Caco-2 (cell line): ENCODE results near the gene PARD3. TPM values are rescaled to one million over a fixed set of nuclear protein-coding genes. Genes with fewer than 3 reads are reported as not detected.

Experiments used
- BruUV-seq: library from RNA; stranded (reverse); fragments of 400-500 nt; replicated peaks from 2 replicates; lab custom pipeline; 2021; lab: Mats Ljungman, UMichigan
- CTCF ChIA-PET: fragments of 300-600 bp; sonication (Branson Sonifier 250); formaldehyde crosslinking; loops from one replicate; lab custom pipeline; 2022; ENCODE audit warnings: antibody characterized with exemption; lab: Charles Lee
- POLR2A ChIA-PET: fragments of 300-600 bp; sonication (Branson Sonifier 250); formaldehyde crosslinking; loops from one replicate; lab custom pipeline; 2022; ENCODE audit warnings: antibody characterized with exemption; lab: Charles Lee
- DNase-seq, 2 experiments: peaks; one replicate each; pipeline versions ENCODE4 v3.0.0 to v3.0.0-alpha.2; 2020 to 2022
- H3K27me3 ChIP-seq: replicated peaks from 2 replicates; pipeline ENCODE4 v1.6.0; 2011; ENCODE audit warnings: low read length; ENCODE audit not compliant: control insufficient read depth, insufficient read depth
- H3K36me3 ChIP-seq: 2 replicates; pipeline ENCODE4 v1.5.1; 2011; ENCODE audit warnings: low read length; ENCODE audit not compliant: control insufficient read depth, insufficient read depth
- H3K4me1 ChIP-seq: fragments of 250-450 bp; sonication (Bioruptor Pico); 2 replicates; pipeline ENCODE4 v1.5.1; 2020; ENCODE audit warnings: mild to moderate bottlenecking
- H3K4me3 ChIP-seq: 2 replicates; pipeline ENCODE4 v1.5.1; 2011; ENCODE audit warnings: low read depth, mild to moderate bottlenecking, control low read depth, low read length
- H3K9me3 ChIP-seq: fragments of 250-450 bp; sonication (Bioruptor Pico); 2 replicates; pipeline ENCODE4 v1.5.1; 2020; ENCODE audit warnings: mild to moderate bottlenecking, moderate library complexity
- H3K27ac Mint-ChIP-seq: one replicate; pipeline ENCODE4 v1.8.0; 2022; ENCODE audit warnings: mixed read lengths; ENCODE audit not compliant: unreplicated experiment
- H3K27me3 Mint-ChIP-seq: one replicate; pipeline ENCODE4 v1.8.0; 2022; ENCODE audit warnings: mixed read lengths; ENCODE audit not compliant: insufficient read depth, unreplicated experiment
- H3K36me3 Mint-ChIP-seq: one replicate; pipeline ENCODE4 v1.8.0; 2022; ENCODE audit warnings: mild to moderate bottlenecking, mixed read lengths; ENCODE audit not compliant: insufficient read depth, unreplicated experiment
- H3K4me1 Mint-ChIP-seq: one replicate; pipeline ENCODE4 v1.8.0; 2022; ENCODE audit warnings: low read depth, mixed read lengths; ENCODE audit not compliant: unreplicated experiment
- H3K4me3 Mint-ChIP-seq: one replicate; pipeline ENCODE4 v1.8.0; 2022; ENCODE audit warnings: mild to moderate bottlenecking, moderate library complexity, mixed read lengths; ENCODE audit not compliant: unreplicated experiment
- H3K9me3 Mint-ChIP-seq: one replicate; pipeline ENCODE4 v1.8.0; 2022; ENCODE audit warnings: mixed read lengths; ENCODE audit not compliant: unreplicated experiment
- intact Hi-C: fragments of 100-400 bp; cut with micrococcal nuclease; formaldehyde crosslinking; loops from one replicate; pipeline ENCODE4 v1.10.0; 2022; ENCODE audit not compliant: unreplicated experiment
- total RNA-seq: library from RNA; stranded (reverse); gene quantifications from 2 replicates; pipeline ENCODE4 v1.2.3, GENCODE V29; 2022
- TF ChIP-seq, protein P1 (sequence below), 2 experiments: fragments of 200-600 bp in 1 of 2; IDR thresholded peaks; 1 replicate in 1 of 2; 2 replicates in 1 of 2; pipeline versions ENCODE4 v1.5.1 to v1.8.0; 2011 to 2022; ENCODE audit warnings: antibody characterized with exemption in 1 of 2, control low read depth in 1 of 2, inconsistent platforms in 1 of 2, low read depth in 1 of 2, low read length in 1 of 2, mild to moderate bottlenecking in 1 of 2, moderate library complexity in 1 of 2; ENCODE audit not compliant: insufficient read depth in 1 of 2, severe bottlenecking in 1 of 2, unreplicated experiment in 1 of 2

Gene PARD3
- total RNA-seq, 1 experiment from 2014 or later: 80.7 TPM

GRCh38 chr10:34575882-34576281 is 239.2 kb downstream of the PARD3 start:
- DNase-seq: no peak
- Mint-ChIP-seq H3K4me1 (peaks cover 6% of the 10 kb centered on the region), H3K27ac (no peak overlapping the region)

GRCh38 chr10:34574353-34574934 is 240.7 kb downstream of the PARD3 start:
- intact Hi-C loops: no loop called here
- Histone ChIP-seq H3K4me3 (no peak overlapping the region), H3K36me3 (no peaks in the 10 kb centered on the region), H3K4me1 (no peaks in the 10 kb centered on the region), H3K27me3 (no peaks in the 10 kb centered on the region), H3K9me3 (peaks cover 3% of the 10 kb centered on the region; the same call in 1 of the 2 replicates)
- H3K36me3 Mint-ChIP-seq: peaks cover 11% of the 10 kb centered on the region
- H3K4me3 Mint-ChIP-seq: no peak overlapping the region
- H3K4me1 Mint-ChIP-seq: no peaks in the 10 kb centered on the region
- ChIA-PET POLR2A (no interaction called here), CTCF (no interaction called here)
- no peaks in the 10 kb centered on the region for H3K27me3 Mint-ChIP-seq
- H3K9me3 Mint-ChIP-seq: no peaks in the 10 kb centered on the region
- no TSS peak for BruUV-seq
- no peak overlapping the region for H3K27ac Mint-ChIP-seq
- TF ChIP-seq, protein P1, sequence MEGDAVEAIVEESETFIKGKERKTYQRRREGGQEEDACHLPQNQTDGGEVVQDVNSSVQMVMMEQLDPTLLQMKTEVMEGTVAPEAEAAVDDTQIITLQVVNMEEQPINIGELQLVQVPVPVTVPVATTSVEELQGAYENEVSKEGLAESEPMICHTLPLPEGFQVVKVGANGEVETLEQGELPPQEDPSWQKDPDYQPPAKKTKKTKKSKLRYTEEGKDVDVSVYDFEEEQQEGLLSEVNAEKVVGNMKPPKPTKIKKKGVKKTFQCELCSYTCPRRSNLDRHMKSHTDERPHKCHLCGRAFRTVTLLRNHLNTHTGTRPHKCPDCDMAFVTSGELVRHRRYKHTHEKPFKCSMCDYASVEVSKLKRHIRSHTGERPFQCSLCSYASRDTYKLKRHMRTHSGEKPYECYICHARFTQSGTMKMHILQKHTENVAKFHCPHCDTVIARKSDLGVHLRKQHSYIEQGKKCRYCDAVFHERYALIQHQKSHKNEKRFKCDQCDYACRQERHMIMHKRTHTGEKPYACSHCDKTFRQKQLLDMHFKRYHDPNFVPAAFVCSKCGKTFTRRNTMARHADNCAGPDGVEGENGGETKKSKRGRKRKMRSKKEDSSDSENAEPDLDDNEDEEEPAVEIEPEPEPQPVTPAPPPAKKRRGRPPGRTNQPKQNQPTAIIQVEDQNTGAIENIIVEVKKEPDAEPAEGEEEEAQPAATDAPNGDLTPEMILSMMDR (IDR thresholded peaks at IDR 0.05; ENCODE audit: insufficient read depth in 1 of 2, low read depth in 1 of 2, low read length in 1 of 2, severe bottlenecking in 1 of 2, unreplicated experiment in 1 of 2): no peak
- no peak for DNase-seq

More at GRCh38 chr10:34575882-34576281, 239.2 kb downstream of the PARD3 start:
- Histone ChIP-seq H3K9me3 (peaks cover 3% of the 10 kb centered on the region; the same call in 1 of the 2 replicates), H3K4me3 (no peak overlapping the region), H3K27me3 (no peaks in the 10 kb centered on the region), H3K4me1 (peaks cover 8% of the 10 kb centered on the region), H3K36me3 (no peaks in the 10 kb centered on the region)
- ChIA-PET CTCF (no interaction called here), POLR2A (no interaction called here)
- peaks cover 11% of the 10 kb centered on the region for H3K36me3 Mint-ChIP-seq
- H3K4me3 Mint-ChIP-seq: no peak overlapping the region
- BruUV-seq: no TSS peak
- no peaks in the 10 kb centered on the region for H3K27me3 Mint-ChIP-seq
- TF ChIP-seq, protein P1 (IDR thresholded peaks at IDR 0.05; ENCODE audit: insufficient read depth in 1 of 2, low read depth in 1 of 2, low read length in 1 of 2, severe bottlenecking in 1 of 2, unreplicated experiment in 1 of 2): no peak
- H3K9me3 Mint-ChIP-seq: no peaks in the 10 kb centered on the region
- intact Hi-C loops: no loop called here

DNA sequence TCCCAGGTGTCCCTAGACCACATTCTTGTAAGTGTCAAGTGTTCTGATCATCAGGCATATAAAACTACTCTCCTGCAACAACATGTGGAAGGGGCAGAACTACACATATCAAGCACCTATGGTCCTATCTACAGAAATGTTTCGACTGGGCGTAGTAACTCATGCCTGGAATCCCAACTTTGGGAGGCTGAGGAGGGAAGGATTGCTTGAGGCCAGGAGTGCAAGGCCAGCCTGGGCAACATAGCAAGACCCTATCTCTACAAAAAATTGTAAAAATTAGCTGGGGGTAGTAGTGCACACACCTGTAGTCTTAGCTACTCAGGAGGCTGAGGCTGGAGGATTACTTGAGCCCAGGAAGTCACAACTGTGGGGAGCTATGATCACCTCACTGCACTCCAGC is 244.2 kb downstream of the PARD3 start:
- no TSS peak for BruUV-seq
- TF ChIP-seq, protein P1 (IDR thresholded peaks at IDR 0.05; ENCODE audit: insufficient read depth in 1 of 2, low read depth in 1 of 2, low read length in 1 of 2, severe bottlenecking in 1 of 2, unreplicated experiment in 1 of 2): no peak
- CTCF ChIA-PET: no interaction called here
- H3K4me3 Mint-ChIP-seq: no peak overlapping the region
- no peaks in the 10 kb centered on the region for H3K27me3 ChIP-seq
- intact Hi-C loops: no loop called here
- no peaks in the 10 kb centered on the region for H3K36me3 Mint-ChIP-seq
- H3K4me3 ChIP-seq: no peak overlapping the region
- H3K9me3 Mint-ChIP-seq: no peaks in the 10 kb centered on the region
- H3K4me1 Mint-ChIP-seq: no peaks in the 10 kb centered on the region
- POLR2A ChIA-PET: no interaction called here
- H3K9me3 ChIP-seq: peaks cover 3% of the 10 kb centered on the region; the same call in 1 of the 2 replicates
- no peaks in the 10 kb centered on the region for H3K36me3 ChIP-seq
- H3K27ac Mint-ChIP-seq: no peak overlapping the region
- H3K4me1 ChIP-seq: no peaks in the 10 kb centered on the region
- H3K27me3 Mint-ChIP-seq: no peaks in the 10 kb centered on the region
- DNase-seq: no peak
